ENCODE measurements around the gene PAM. TPM values are rescaled to one million over a fixed set of nuclear protein-coding genes. Genes with fewer than 3 reads are reported as not detected.

The PAM gene
- total RNA-seq, 2 donors from 2014 or later, result 32.9 to 38.2 TPM

- peaks cover 11% of the 10 kb centered on the region for H3K4me1 Mint-ChIP-seq
- Histone ChIP-seq H3K4me1 (ENCODE audit: control insufficient read depth, insufficient read depth, low read length) (peaks cover 7% of the 10 kb centered on the region), H3K27ac (ENCODE audit: low read depth, low read length) (no peak overlapping the region), H3K4me3 (ENCODE audit: low read length) (no peak overlapping the region), H3K9ac (ENCODE audit: extremely low read depth, low read length, poor library complexity, severe bottlenecking) (no peak overlapping the region), H3K27me3 (ENCODE audit: control insufficient read depth, insufficient read depth, low read length, poor library complexity, severe bottlenecking) (no peaks in the 10 kb centered on the region), H3K9me3 (ENCODE audit: control insufficient read depth, low read length) (no peaks in the 10 kb centered on the region), H3K36me3 (ENCODE audit: control insufficient read depth, insufficient read depth, low read length) (no peaks in the 10 kb centered on the region)
- H3K4me3 Mint-ChIP-seq, result no peak overlapping the region
- H3K27me3 Mint-ChIP-seq (ENCODE audit: insufficient read depth), result peaks cover 1% of the 10 kb centered on the region
- DNase-seq, result no peak
- H3K36me3 Mint-ChIP-seq (ENCODE audit: low read depth), result no peaks in the 10 kb centered on the region
- TF ChIP-seq CTCF (conservative IDR thresholded peaks at IDR 0.05), result no peak
- H3K27ac Mint-ChIP-seq, result no peak overlapping the region
- no peaks in the 10 kb centered on the region for H3K9me3 Mint-ChIP-seq
Observed at GRCh38 chr5:102863764-102864560, 108.9 kb downstream of the PAM start.

- 0 to 1% methylated on average over 1 to 3 of the region's 3 CpGs for WGBS, 2 experiments (ENCODE audit: insufficient coverage in 1 of 2, insufficient read length in 1 of 2)
- no peak for DNase-seq
- Histone ChIP-seq H3K4me1 (ENCODE audit: control insufficient read depth, insufficient read depth, low read length) (peaks cover 7% of the 10 kb centered on the region), H3K27ac (ENCODE audit: low read depth, low read length) (peak overlapping the region; percentile 95), H3K9ac (ENCODE audit: extremely low read depth, low read length, poor library complexity, severe bottlenecking) (peak overlapping the region; percentile 63), H3K36me3 (ENCODE audit: control insufficient read depth, insufficient read depth, low read length) (no peaks in the 10 kb centered on the region), H3K9me3 (ENCODE audit: control insufficient read depth, low read length) (no peaks in the 10 kb centered on the region), H3K27me3 (ENCODE audit: control insufficient read depth, insufficient read depth, low read length, poor library complexity, severe bottlenecking) (no peaks in the 10 kb centered on the region), H3K4me3 (ENCODE audit: low read length) (peak overlapping the region; percentile 91)
- no peak for TF ChIP-seq CTCF (conservative IDR thresholded peaks at IDR 0.05)
- no peaks in the 10 kb centered on the region for H3K9me3 Mint-ChIP-seq
- peak overlapping the region; percentile 89 for H3K27ac Mint-ChIP-seq
- H3K4me3 Mint-ChIP-seq, result peak overlapping the region; percentile 62
- peaks cover 11% of the 10 kb centered on the region for H3K4me1 Mint-ChIP-seq
- peaks cover 1% of the 10 kb centered on the region for H3K27me3 Mint-ChIP-seq (ENCODE audit: insufficient read depth)
- H3K36me3 Mint-ChIP-seq (ENCODE audit: low read depth), result no peaks in the 10 kb centered on the region
Observed at GRCh38 chr5:102865171-102865509, 110.0 kb downstream of the PAM start.

GRCh38 chr5:102865510-102866236, 110.6 kb downstream of the PAM start:
- Mint-ChIP-seq H3K9me3 (no peaks in the 10 kb centered on the region), H3K4me3 (peak overlapping the region; percentile 62), H3K27ac (peak overlapping the region; percentile 89), H3K36me3 (ENCODE audit: low read depth) (no peaks in the 10 kb centered on the region), H3K27me3 (ENCODE audit: insufficient read depth) (peaks cover 1% of the 10 kb centered on the region), H3K4me1 (peaks cover 11% of the 10 kb centered on the region)
- Histone ChIP-seq H3K4me1 (ENCODE audit: control insufficient read depth, insufficient read depth, low read length) (peaks cover 7% of the 10 kb centered on the region), H3K27me3 (ENCODE audit: control insufficient read depth, insufficient read depth, low read length, poor library complexity, severe bottlenecking) (no peaks in the 10 kb centered on the region), H3K4me3 (ENCODE audit: low read length) (peak overlapping the region; percentile 91), H3K9me3 (ENCODE audit: control insufficient read depth, low read length) (no peaks in the 10 kb centered on the region), H3K27ac (ENCODE audit: low read depth, low read length) (peak overlapping the region; percentile 95), H3K36me3 (ENCODE audit: control insufficient read depth, insufficient read depth, low read length) (no peaks in the 10 kb centered on the region), H3K9ac (ENCODE audit: extremely low read depth, low read length, poor library complexity, severe bottlenecking) (peak overlapping the region; percentile 63)
- TF ChIP-seq CTCF (conservative IDR thresholded peaks at IDR 0.05), result no peak
- DNase-seq, result peak; percentile 90
- WGBS, 2 experiments (ENCODE audit: insufficient coverage in 1 of 2, insufficient read length in 1 of 2), result 0 to 1% methylated on average over 17 to 54 of the region's 54 CpGs
